ENCODE measurements around the gene ADGRF1. TPM values are rescaled to one million over a fixed set of nuclear protein-coding genes. Genes with fewer than 3 reads are reported as not detected.
"Not testable (repeated sequence)": the region's sequence is repeated elsewhere in the genome, so short reads cannot be mapped to it uniquely, and the experiment has no call there.

Gene ADGRF1
- total RNA-seq, 1 experiment from 2014 or later, result 39.6 TPM

GRCh38 chr6:47057830-47058540 lies 15.9 kb upstream of the ADGRF1 start (continued):
- no peak for TF ChIP-seq ZBTB33 (IDR thresholded peaks at IDR 0.05; ENCODE audit: extremely low read depth, insufficient replicate concordance, low read length)
- TF ChIP-seq RAD21 (IDR thresholded peaks at IDR 0.05; ENCODE audit: low read depth), result no peak
- no peak for TF ChIP-seq SP1 (IDR thresholded peaks at IDR 0.05; ENCODE audit: low read depth)

- CTCF ChIA-PET, result no interaction called here
- intact Hi-C loops (cut with micrococcal nuclease), result no loop called here
These were observed 14.7 kb upstream of the ADGRF1 start for GRCh38 chr6:47056832-47057231.

GRCh38 chr6:47054302-47054701 lies 12.2 kb upstream of the ADGRF1 start:
- CTCF ChIA-PET; H3K27ac ChIP-seq (ENCODE audit: low read depth, low read length); H3K79me2 ChIP-seq (ENCODE audit: insufficient read depth, low read length); intact Hi-C loops (cut with micrococcal nuclease); ATAC-seq; H2AFZ ChIP-seq (ENCODE audit: low read depth, low read length, poor library complexity, severe bottlenecking); RAD21 ChIA-PET (ENCODE audit: low non-redundant PET in 1 of 2, low total read pairs in 2 of 2, uncharacterized antibody in 2 of 2, unreplicated experiment in 2 of 2); H3K27me3 ChIP-seq (ENCODE audit: insufficient read depth, low read length); POLR2A ChIA-PET; DNase-seq (ENCODE audit: low read depth, low spot score); H3K9me3 ChIP-seq (ENCODE audit: control insufficient read depth in 1 of 2, insufficient read depth in 1 of 2, low read depth in 1 of 2, low read length in 2 of 2); H3K4me3 ChIP-seq (replicated peaks in 1 of 2; ENCODE audit: low read depth in 1 of 2, low read length in 2 of 2); H4K20me1 ChIP-seq (ENCODE audit: insufficient read depth); H3K36me3 ChIP-seq (ENCODE audit: control insufficient read depth in 1 of 2, insufficient read depth in 2 of 2, low read length in 2 of 2); H3K9me2 ChIP-seq (ENCODE audit: insufficient read depth); BruUV-seq (replicated peaks); H3K4me2 ChIP-seq (ENCODE audit: low read length); H3K9ac ChIP-seq (ENCODE audit: low read length): not testable (repeated sequence)
- peaks cover 0 to 10% of the 10 kb centered on the region in 2 experiments; a peak in 1 of 4 replicates for H3K4me1 ChIP-seq (ENCODE audit: control insufficient read depth in 1 of 2, insufficient read depth in 2 of 2, low read length in 2 of 2)

More at GRCh38 chr6:47056832-47057231, 14.7 kb upstream of the ADGRF1 start:
- H3K27ac ChIP-seq (ENCODE audit: low read depth, low read length), result no peak overlapping the region
- no peak overlapping the region for H2AFZ ChIP-seq (ENCODE audit: low read depth, low read length, poor library complexity, severe bottlenecking)
- BruUV-seq (replicated peaks), result no TSS peak
- DNase-seq (ENCODE audit: low read depth, low spot score), result no peak
- no peaks in the 10 kb centered on the region for H4K20me1 ChIP-seq (ENCODE audit: insufficient read depth)
- H3K9me2 ChIP-seq (ENCODE audit: insufficient read depth), result no peaks in the 10 kb centered on the region
- ChIA-PET RAD21 (ENCODE audit: low non-redundant PET in 1 of 2, low total read pairs in 2 of 2, uncharacterized antibody in 2 of 2, unreplicated experiment in 2 of 2) (no interaction called here), POLR2A (interaction anchor here (1.6 kb wide), 1 partner anchor 12 kb away, joined by 8 read pairs; no protein-coding TSS in a partner anchor)
- TF ChIP-seq ATF3 (IDR thresholded peaks at IDR 0.05) (no peak), YY1 (IDR thresholded peaks at IDR 0.05; ENCODE audit: extremely low read depth, insufficient replicate concordance, low read depth, low read length) (no peak), CEBPB (IDR thresholded peaks at IDR 0.05; ENCODE audit: low read depth) (no peak), FOSL1 (IDR thresholded peaks at IDR 0.05; ENCODE audit: low read depth) (no peak), POLR2A (IDR thresholded peaks at IDR 0.05; ENCODE audit: borderline replicate concordance, extremely low read depth, insufficient read depth, insufficient read length) (no peak), ELF1 (IDR thresholded peaks at IDR 0.05; ENCODE audit: borderline replicate concordance, low read depth) (no peak), ZBTB33 (IDR thresholded peaks at IDR 0.05; ENCODE audit: extremely low read depth, insufficient replicate concordance, low read length) (no peak), SRF (IDR thresholded peaks at IDR 0.05; ENCODE audit: low read depth) (no peak), POLR2AphosphoS5 (IDR thresholded peaks at IDR 0.05; ENCODE audit: low read depth, low read length) (no peak), SP1 (IDR thresholded peaks at IDR 0.05; ENCODE audit: low read depth) (no peak), EZH2 (IDR thresholded peaks at IDR 0.05) (no peak), EZH2phosphoT487 (IDR thresholded peaks at IDR 0.05; ENCODE audit: borderline replicate concordance) (no peak)
- no peaks in the 10 kb centered on the region for H3K27me3 ChIP-seq (ENCODE audit: insufficient read depth, low read length)
- no peak overlapping the region for H3K9ac ChIP-seq (ENCODE audit: low read length)
- no peak for ATAC-seq
- no peak overlapping the region for H3K4me3 ChIP-seq (replicated peaks in 1 of 2; ENCODE audit: low read depth in 1 of 2, low read length in 2 of 2)
- no peaks in the 10 kb centered on the region for H3K36me3 ChIP-seq (ENCODE audit: control insufficient read depth in 1 of 2, insufficient read depth in 2 of 2, low read length in 2 of 2)
- H3K4me1 ChIP-seq (ENCODE audit: control insufficient read depth in 1 of 2, insufficient read depth in 2 of 2, low read length in 2 of 2), result peaks cover 0 to 15% of the 10 kb centered on the region in 2 experiments; a peak in 1 of 4 replicates
- H3K9me3 ChIP-seq (ENCODE audit: control insufficient read depth in 1 of 2, insufficient read depth in 1 of 2, low read depth in 1 of 2, low read length in 2 of 2), result no peaks in the 10 kb centered on the region
- H3K79me2 ChIP-seq (ENCODE audit: insufficient read depth, low read length), result no peaks in the 10 kb centered on the region
- H3K4me2 ChIP-seq (ENCODE audit: low read length), result no peak overlapping the region
